Hepatocyte (in vitro differentiated cells): ENCODE data around the gene BEST2. TPM values are rescaled to one million over a fixed set of nuclear protein-coding genes. Genes with fewer than 3 reads are reported as not detected.
A peak's percentile ranks its signal among the peaks of the same experiment; 100 is the strongest.
"Not testable (repeated sequence)": the region's sequence is repeated elsewhere in the genome, so short reads cannot be mapped to it uniquely, and the experiment has no call there.

Experiments
- DNase-seq: peaks from one replicate; pipeline ENCODE4 v3.0.0-alpha.2; 2016; ENCODE audit warnings: low spot score
- H2AFZ ChIP-seq: fragments of 200-600 bp; sonication (generic); 2 replicates; pipeline ENCODE4 v1.6.0; 2016; ENCODE audit warnings: antibody characterized with exemption, mild to moderate bottlenecking
- H3K27ac ChIP-seq: fragments of 200-600 bp; sonication (generic); 2 replicates; pipeline ENCODE4 v1.5.1; 2016; ENCODE audit warnings: mild to moderate bottlenecking
- H3K27me3 ChIP-seq: fragments of 200-600 bp; sonication (generic); 2 replicates; pipeline ENCODE4 v1.6.1; 2016
- H3K36me3 ChIP-seq: fragments of 200-600 bp; sonication (generic); replicated peaks from 2 replicates; pipeline ENCODE4 v1.5.1; 2016; ENCODE audit warnings: low read depth; ENCODE audit not compliant: insufficient read depth
- H3K4me1 ChIP-seq: fragments of 200-600 bp; sonication (generic); 2 replicates; pipeline ENCODE4 v1.5.1; 2016; ENCODE audit warnings: mild to moderate bottlenecking, moderate library complexity; ENCODE audit not compliant: insufficient read depth
- H3K4me2 ChIP-seq: fragments of 200-600 bp; sonication (generic); 2 replicates; pipeline ENCODE4 v1.6.0; 2016
- H3K4me3 ChIP-seq: fragments of 200-600 bp; sonication (generic); 2 replicates; pipeline ENCODE4 v1.5.1; 2016; ENCODE audit warnings: mild to moderate bottlenecking
- H3K79me2 ChIP-seq: fragments of 200-600 bp; sonication (generic); 2 replicates; pipeline ENCODE4 v1.6.0; 2017; ENCODE audit warnings: mild to moderate bottlenecking
- H3K9me2 ChIP-seq: fragments of 200-600 bp; sonication (generic); replicated peaks from 2 replicates; pipeline ENCODE4 v1.6.0; 2017; ENCODE audit warnings: mild to moderate bottlenecking; ENCODE audit not compliant: insufficient read depth
- H3K9me3 ChIP-seq: fragments of 200-600 bp; sonication (generic); 2 replicates; pipeline ENCODE4 v1.5.1; 2016; ENCODE audit warnings: low read depth, mild to moderate bottlenecking
- H4K20me1 ChIP-seq: fragments of 200-600 bp; sonication (generic); 2 replicates; pipeline ENCODE4 v1.6.0; 2016; ENCODE audit warnings: mild to moderate bottlenecking; ENCODE audit not compliant: insufficient read depth, poor library complexity, severe bottlenecking
- CTCF ChIP-seq: fragments of 200-600 bp; sonication (generic); IDR thresholded peaks from 2 replicates; pipeline ENCODE4 v1.5.1; 2016; ENCODE audit warnings: antibody characterized with exemption, mild to moderate bottlenecking; ENCODE audit not compliant: poor library complexity
- EZH2 ChIP-seq: fragments of 200-600 bp; sonication (generic); IDR thresholded peaks from 2 replicates; pipeline ENCODE4 v1.6.1; 2016; ENCODE audit warnings: antibody characterized with exemption, mild to moderate bottlenecking, borderline replicate concordance
- EZH2phosphoT487 ChIP-seq: fragments of 200-600 bp; sonication (generic); IDR thresholded peaks from one replicate; pipeline ENCODE4 v1.6.1; 2018; ENCODE audit warnings: antibody characterized with exemption, mild to moderate bottlenecking, low read depth, moderate library complexity; ENCODE audit not compliant: unreplicated experiment, severe bottlenecking
- WGBS: methylation state at CpG from one replicate; pipeline ENCODE4 v1.1.6; 2016; ENCODE audit warnings: low lambda C conversion rate; ENCODE audit errors: missing lambda C conversion rate; 5-methylcytosine and 5-hydroxymethylcytosine counted together
- polyA plus RNA-seq: library from polyadenylated mRNA; unstranded; fragments of >200 nt; fragmentation: Nextera tagmentation; extraction: Ambion mirVana; gene quantifications from 2 replicates; pipeline ENCODE4 v1.2.1, GENCODE V29; 2016
- total RNA-seq: library from RNA; depleted of rRNA; stranded (reverse); fragments of >200 nt; gene quantifications from 2 replicates; pipeline ENCODE4 v1.2.3, GENCODE V29; 2014

Gene BEST2
- total and polyA plus RNA-seq, 2 experiments from 2014 or later, result not detected

GRCh38 chr19:12796146-12797071 is 44.8 kb downstream of the BEST2 start:
- WGBS, result 17% methylated on average over 18 of the region's 18 CpGs
- Histone ChIP-seq H3K79me2 (peaks cover 40% of the 10 kb centered on the region), H3K27me3 (no peaks in the 10 kb centered on the region), H4K20me1 (peaks cover 16% of the 10 kb centered on the region), H3K9me3 (no peaks in the 10 kb centered on the region), H3K9me2 (no peaks in the 10 kb centered on the region), H3K4me2 (peak overlapping the region; percentile 58), H3K4me1 (peaks cover 18% of the 10 kb centered on the region), H3K4me3 (no peak overlapping the region), H3K27ac (peak overlapping the region; percentile 55), H3K36me3 (no peaks in the 10 kb centered on the region), H2AFZ (no peak overlapping the region)
- DNase-seq, result peak; percentile 90
- TF ChIP-seq EZH2 (no peak), CTCF (peak; percentile 87)

GRCh38 chr19:12797141-12797587 is 45.6 kb downstream of the BEST2 start:
- H3K27me3 ChIP-seq, result no peaks in the 10 kb centered on the region
- H2AFZ ChIP-seq, result no peak overlapping the region
- no peaks in the 10 kb centered on the region for H3K9me2 ChIP-seq
- peaks cover 16% of the 10 kb centered on the region for H4K20me1 ChIP-seq
- TF ChIP-seq EZH2 (no peak), CTCF (no peak), EZH2phosphoT487 (no peak)
- H3K79me2 ChIP-seq, result peaks cover 35% of the 10 kb centered on the region
- no peak overlapping the region for H3K4me2 ChIP-seq
- peaks cover 19% of the 10 kb centered on the region for H3K4me1 ChIP-seq
- no peaks in the 10 kb centered on the region for H3K9me3 ChIP-seq
- 95% methylated on average over 6 of the region's 6 CpGs for WGBS
- H3K27ac ChIP-seq, result no peak overlapping the region
- no peak overlapping the region for H3K4me3 ChIP-seq
- H3K36me3 ChIP-seq, result no peaks in the 10 kb centered on the region
- no peak for DNase-seq

DNA sequence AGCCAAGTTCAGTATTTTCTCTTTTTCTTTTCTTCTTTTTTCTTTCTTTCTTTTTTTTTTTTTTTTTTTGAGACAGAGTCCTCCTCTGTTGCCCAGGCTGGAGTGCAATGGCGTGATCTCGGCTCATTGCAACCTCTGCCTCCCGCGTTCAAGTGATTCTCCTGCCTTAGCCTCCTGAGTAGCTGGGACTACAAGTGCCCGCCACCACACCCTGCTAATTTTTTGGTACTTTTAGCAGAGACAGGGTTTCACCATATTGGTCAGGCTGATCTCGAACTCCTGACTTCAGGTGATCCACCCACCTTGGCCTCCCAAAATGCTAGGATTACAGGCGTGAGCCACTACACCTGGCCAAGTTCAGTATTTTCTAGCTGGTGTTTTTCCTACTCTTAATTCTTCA is 46.0 kb downstream of the BEST2 start:
- not testable (repeated sequence) for H3K27me3 ChIP-seq, DNase-seq, H3K4me2 ChIP-seq, H3K9me3 ChIP-seq, H3K27ac ChIP-seq, H2AFZ ChIP-seq, H3K36me3 ChIP-seq, H3K4me3 ChIP-seq, H3K9me2 ChIP-seq
- Histone ChIP-seq H4K20me1 (peaks cover 11% of the 10 kb centered on the region), H3K4me1 (peaks cover 22% of the 10 kb centered on the region), H3K79me2 (peaks cover 31% of the 10 kb centered on the region)
- WGBS, result 95% methylated on average over 7 of the region's 7 CpGs

DNA sequence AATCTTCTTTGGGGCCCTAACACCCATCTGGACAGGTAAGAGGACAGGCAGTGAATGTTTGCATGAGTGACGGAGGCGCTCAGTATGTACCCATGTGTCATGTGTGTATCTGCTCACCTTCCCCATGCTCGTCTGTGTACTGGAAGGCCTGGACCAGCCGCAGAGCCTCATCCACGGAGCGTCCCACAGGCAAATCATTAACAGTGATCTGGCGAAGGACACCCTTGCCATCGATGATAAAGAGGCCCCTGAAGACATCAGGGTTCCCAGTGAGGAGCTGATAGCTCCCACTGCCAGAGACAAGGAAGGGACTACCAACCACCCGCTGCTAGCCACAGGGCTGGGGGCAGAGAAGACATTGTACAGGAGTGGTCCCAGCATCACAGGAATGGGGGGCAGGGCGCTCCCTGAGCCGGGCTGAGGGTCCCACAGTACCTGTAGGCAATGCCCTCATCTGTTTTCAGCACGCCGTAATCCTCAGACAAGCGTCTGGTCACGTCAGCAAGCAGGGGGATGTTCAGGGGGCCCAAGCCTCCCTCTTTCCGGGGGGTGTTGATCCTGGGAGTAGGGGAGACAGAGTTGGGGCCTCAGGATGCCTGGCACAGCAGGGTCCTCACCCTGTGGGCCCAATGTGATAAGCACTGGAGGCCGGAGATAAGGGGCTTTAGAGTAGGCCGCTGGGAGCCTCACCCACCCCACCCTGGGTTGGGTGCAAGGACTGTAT is 48.3 kb downstream of the BEST2 start:
- H3K36me3 ChIP-seq, result no peaks in the 10 kb centered on the region
- H2AFZ ChIP-seq, result no peak overlapping the region
- H3K4me3 ChIP-seq, result no peak overlapping the region
- no peaks in the 10 kb centered on the region for H3K27me3 ChIP-seq
- H3K9me2 ChIP-seq, result no peaks in the 10 kb centered on the region
- H3K4me1 ChIP-seq, result peaks cover 22% of the 10 kb centered on the region
- TF ChIP-seq EZH2phosphoT487 (no peak), CTCF (no peak), EZH2 (no peak)
- no peaks in the 10 kb centered on the region for H3K9me3 ChIP-seq
- H3K79me2 ChIP-seq, result peaks cover 24% of the 10 kb centered on the region
- no peak for DNase-seq
- peak overlapping the region; percentile 99 for H3K4me2 ChIP-seq
- whole genome bisulfite sequencing, result 82% methylated on average over 18 of the region's 18 CpGs
- peaks cover 6% of the 10 kb centered on the region for H4K20me1 ChIP-seq
- H3K27ac ChIP-seq, result no peak overlapping the region
